ENCODE results near the gene DUSP22. TPM values are rescaled to one million over a fixed set of nuclear protein-coding genes. Genes with fewer than 3 reads are reported as not detected.

DUSP22 gene
- total RNA-seq, 2 donors from 2014 or later, result 33.5 to 35.4 TPM

GRCh38 chr6:305371-306206, 13.3 kb downstream of the DUSP22 start:
- Mint-ChIP-seq H3K36me3 (ENCODE audit: low read depth) (peaks cover 12% of the 10 kb centered on the region), H3K27me3 (ENCODE audit: insufficient read depth) (no peaks in the 10 kb centered on the region), H3K4me1 (no peaks in the 10 kb centered on the region), H3K9me3 (no peaks in the 10 kb centered on the region), H3K27ac (no peak overlapping the region), H3K4me3 (no peak overlapping the region)
- WGBS, 2 experiments (ENCODE audit: insufficient coverage in 1 of 2, insufficient read length in 1 of 2), result 89% methylated on average over 2 to 5 of the region's 5 CpGs
- H3K9me3 ChIP-seq (ENCODE audit: control insufficient read depth, low read length), result peaks cover under 1% of the 10 kb centered on the region
- no peak for DNase-seq
- H3K27ac ChIP-seq (ENCODE audit: low read depth, low read length), result no peak overlapping the region
- H3K36me3 ChIP-seq (ENCODE audit: control insufficient read depth, insufficient read depth, low read length), result peaks cover 5% of the 10 kb centered on the region
- TF ChIP-seq, protein P1, sequence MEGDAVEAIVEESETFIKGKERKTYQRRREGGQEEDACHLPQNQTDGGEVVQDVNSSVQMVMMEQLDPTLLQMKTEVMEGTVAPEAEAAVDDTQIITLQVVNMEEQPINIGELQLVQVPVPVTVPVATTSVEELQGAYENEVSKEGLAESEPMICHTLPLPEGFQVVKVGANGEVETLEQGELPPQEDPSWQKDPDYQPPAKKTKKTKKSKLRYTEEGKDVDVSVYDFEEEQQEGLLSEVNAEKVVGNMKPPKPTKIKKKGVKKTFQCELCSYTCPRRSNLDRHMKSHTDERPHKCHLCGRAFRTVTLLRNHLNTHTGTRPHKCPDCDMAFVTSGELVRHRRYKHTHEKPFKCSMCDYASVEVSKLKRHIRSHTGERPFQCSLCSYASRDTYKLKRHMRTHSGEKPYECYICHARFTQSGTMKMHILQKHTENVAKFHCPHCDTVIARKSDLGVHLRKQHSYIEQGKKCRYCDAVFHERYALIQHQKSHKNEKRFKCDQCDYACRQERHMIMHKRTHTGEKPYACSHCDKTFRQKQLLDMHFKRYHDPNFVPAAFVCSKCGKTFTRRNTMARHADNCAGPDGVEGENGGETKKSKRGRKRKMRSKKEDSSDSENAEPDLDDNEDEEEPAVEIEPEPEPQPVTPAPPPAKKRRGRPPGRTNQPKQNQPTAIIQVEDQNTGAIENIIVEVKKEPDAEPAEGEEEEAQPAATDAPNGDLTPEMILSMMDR (conservative IDR thresholded peaks at IDR 0.05), result no peak
- no peak overlapping the region for H3K9ac ChIP-seq (ENCODE audit: extremely low read depth, low read length, poor library complexity, severe bottlenecking)
- H3K4me1 ChIP-seq (ENCODE audit: control insufficient read depth, insufficient read depth, low read length), result no peaks in the 10 kb centered on the region
- no peaks in the 10 kb centered on the region for H3K27me3 ChIP-seq (ENCODE audit: control insufficient read depth, insufficient read depth, low read length, poor library complexity, severe bottlenecking)
- H3K4me3 ChIP-seq (ENCODE audit: low read length), result no peak overlapping the region

DNA sequence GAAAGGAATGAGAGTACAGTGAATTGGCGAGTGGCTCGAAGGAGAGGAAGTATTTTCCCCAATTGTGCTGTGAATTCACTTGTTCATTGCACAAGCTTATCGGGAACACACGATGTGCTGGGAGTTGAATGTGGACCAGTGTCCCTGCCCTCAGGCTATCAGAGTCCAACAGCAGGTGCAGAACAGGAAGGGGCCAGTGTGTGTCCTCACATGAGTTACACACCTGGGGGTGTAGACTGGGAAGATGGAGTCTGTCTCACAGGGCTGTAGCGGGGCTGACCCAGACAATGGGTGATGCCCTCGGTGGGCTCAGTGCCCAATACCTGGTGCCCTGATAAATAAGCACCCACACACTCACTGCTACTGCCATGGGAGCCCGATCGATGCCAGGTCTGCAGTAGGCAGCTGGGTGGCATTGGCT, 14.4 kb downstream of the DUSP22 start:
- Mint-ChIP-seq H3K4me1 (no peaks in the 10 kb centered on the region), H3K36me3 (ENCODE audit: low read depth) (peaks cover 13% of the 10 kb centered on the region), H3K4me3 (no peak overlapping the region), H3K9me3 (no peaks in the 10 kb centered on the region), H3K27me3 (ENCODE audit: insufficient read depth) (no peaks in the 10 kb centered on the region), H3K27ac (no peak overlapping the region)
- 93 to 98% methylated on average over 8 of the region's 8 CpGs for WGBS, 2 experiments (ENCODE audit: insufficient coverage in 1 of 2, insufficient read length in 1 of 2)
- H3K9me3 ChIP-seq (ENCODE audit: control insufficient read depth, low read length), result no peaks in the 10 kb centered on the region
- no peak overlapping the region for H3K27ac ChIP-seq (ENCODE audit: low read depth, low read length)
- DNase-seq, result peak; percentile 30
- H3K36me3 ChIP-seq (ENCODE audit: control insufficient read depth, insufficient read depth, low read length), result peaks cover 5% of the 10 kb centered on the region
- H3K27me3 ChIP-seq (ENCODE audit: control insufficient read depth, insufficient read depth, low read length, poor library complexity, severe bottlenecking), result no peaks in the 10 kb centered on the region
- H3K4me3 ChIP-seq (ENCODE audit: low read length), result no peak overlapping the region
- H3K4me1 ChIP-seq (ENCODE audit: control insufficient read depth, insufficient read depth, low read length), result no peaks in the 10 kb centered on the region
- H3K9ac ChIP-seq (ENCODE audit: extremely low read depth, low read length, poor library complexity, severe bottlenecking), result no peak overlapping the region
- TF ChIP-seq, protein P1 (conservative IDR thresholded peaks at IDR 0.05), result no peak

DNA sequence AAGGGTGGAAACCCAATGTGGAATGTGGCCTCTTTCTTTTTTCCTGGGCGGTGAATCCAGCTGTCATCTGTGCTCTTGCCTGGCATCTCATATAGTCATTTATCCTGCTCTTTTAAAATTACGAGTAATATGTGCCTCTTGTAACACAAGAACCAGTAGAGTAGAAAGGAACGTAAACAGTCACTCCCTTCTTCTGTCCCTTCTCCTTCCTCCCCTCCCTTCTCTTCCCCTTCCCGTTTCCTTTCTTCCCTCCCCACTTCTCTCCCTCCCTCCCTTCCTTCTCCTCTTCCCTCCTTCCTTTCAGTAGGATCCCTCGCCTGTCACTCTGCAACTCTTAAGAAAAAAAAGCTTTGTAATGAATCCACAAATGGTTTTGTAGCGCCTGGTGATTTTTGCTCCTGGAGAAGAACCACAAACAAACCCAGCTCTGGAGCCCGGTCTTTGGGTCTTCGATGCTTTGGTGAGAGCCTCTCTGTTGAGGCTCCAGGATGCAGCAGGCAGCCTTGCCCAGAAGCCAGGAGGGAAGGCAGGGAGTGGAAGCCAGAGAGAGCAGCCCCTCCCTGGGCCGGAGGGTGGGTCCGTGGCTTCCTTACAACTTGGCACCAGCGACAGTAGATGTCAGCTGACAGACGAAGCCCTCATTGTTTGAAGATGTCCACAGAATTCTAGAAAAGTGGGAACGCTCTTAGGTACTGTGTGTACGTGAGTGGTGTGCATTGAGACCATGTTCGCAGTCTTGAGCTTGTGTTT, 15.0 kb downstream of the DUSP22 start:
- H3K27me3 ChIP-seq (ENCODE audit: control insufficient read depth, insufficient read depth, low read length, poor library complexity, severe bottlenecking), result no peaks in the 10 kb centered on the region
- Mint-ChIP-seq H3K9me3 (no peaks in the 10 kb centered on the region), H3K27me3 (ENCODE audit: insufficient read depth) (no peaks in the 10 kb centered on the region), H3K4me3 (no peak overlapping the region), H3K27ac (no peak overlapping the region), H3K36me3 (ENCODE audit: low read depth) (peaks cover 16% of the 10 kb centered on the region), H3K4me1 (no peaks in the 10 kb centered on the region)
- peaks cover 11% of the 10 kb centered on the region for H3K36me3 ChIP-seq (ENCODE audit: control insufficient read depth, insufficient read depth, low read length)
- no peak overlapping the region for H3K27ac ChIP-seq (ENCODE audit: low read depth, low read length)
- H3K4me1 ChIP-seq (ENCODE audit: control insufficient read depth, insufficient read depth, low read length), result no peaks in the 10 kb centered on the region
- WGBS, 2 experiments (ENCODE audit: insufficient coverage in 1 of 2, insufficient read length in 1 of 2), result 87 to 91% methylated on average over 15 of the region's 15 CpGs
- no peak overlapping the region for H3K4me3 ChIP-seq (ENCODE audit: low read length)
- H3K9me3 ChIP-seq (ENCODE audit: control insufficient read depth, low read length), result no peaks in the 10 kb centered on the region
- TF ChIP-seq, protein P1 (conservative IDR thresholded peaks at IDR 0.05), result no peak
- peak; percentile 38 for DNase-seq
- H3K9ac ChIP-seq (ENCODE audit: extremely low read depth, low read length, poor library complexity, severe bottlenecking), result no peak overlapping the region
